ENCODE measurements around the gene DSP. TPM values are rescaled to one million over a fixed set of nuclear protein-coding genes. Genes with fewer than 3 reads are reported as not detected.

DSP gene
- total RNA-seq, 1 experiment from 2014 or later = 104 TPM

GRCh38 chr6:7542065-7542873 lies 798 bp downstream of the DSP start:
- no peaks in the 10 kb centered on the region for H3K36me3 ChIP-seq (ENCODE audit: control insufficient read depth in 1 of 2, insufficient read depth in 2 of 2, low read length in 2 of 2)
- no peaks in the 10 kb centered on the region for H3K27me3 ChIP-seq (ENCODE audit: insufficient read depth, low read length)
- H3K9me2 ChIP-seq (ENCODE audit: insufficient read depth) = no peaks in the 10 kb centered on the region
- peaks cover 21 to 42% of the 10 kb centered on the region in 2 experiments for H3K4me1 ChIP-seq (ENCODE audit: control insufficient read depth in 1 of 2, insufficient read depth in 2 of 2, low read length in 2 of 2)
- peak overlapping the region; percentile 97 for H3K9ac ChIP-seq (ENCODE audit: low read length)
- ATAC-seq (peak; percentile 21), DNase-seq (ENCODE audit: low read depth, low spot score) (no peak)
- ChIA-PET POLR2A (no interaction called here), RAD21 (ENCODE audit: low non-redundant PET in 1 of 2, low total read pairs in 2 of 2, uncharacterized antibody in 2 of 2, unreplicated experiment in 2 of 2) (no interaction called here), CTCF (no interaction called here)
- intact Hi-C loops (cut with micrococcal nuclease) = loop anchor here (5.0 kb wide), 2 partner anchors 75 to 115 kb away; no protein-coding TSS in a partner anchor
- no peak overlapping the region for H2AFZ ChIP-seq (ENCODE audit: low read depth, low read length, poor library complexity, severe bottlenecking)
- no peaks in the 10 kb centered on the region for H3K9me3 ChIP-seq (ENCODE audit: control insufficient read depth in 1 of 2, insufficient read depth in 1 of 2, low read depth in 1 of 2, low read length in 2 of 2)
- H4K20me1 ChIP-seq (ENCODE audit: insufficient read depth) = no peaks in the 10 kb centered on the region
- H3K4me2 ChIP-seq (ENCODE audit: low read length) = peak overlapping the region; percentile 86
- H3K27ac ChIP-seq (ENCODE audit: low read depth, low read length) = peak overlapping the region; percentile 93
- no TSS peak for BruUV-seq (replicated peaks)
- TF ChIP-seq ATF3 (IDR thresholded peaks at IDR 0.05) (no peak), EZH2 (IDR thresholded peaks at IDR 0.05) (no peak)
- peaks cover 56% of the 10 kb centered on the region for H3K79me2 ChIP-seq (ENCODE audit: insufficient read depth, low read length)
- peak overlapping the region; percentile 91 to 96 for H3K4me3 ChIP-seq (replicated peaks in 1 of 2; ENCODE audit: low read depth in 1 of 2, low read length in 2 of 2)

- POLR2A ChIA-PET = no interaction called here
- CTCF ChIA-PET = no interaction called here
- H3K27me3 ChIP-seq (ENCODE audit: insufficient read depth, low read length) = no peaks in the 10 kb centered on the region
- H3K4me3 ChIP-seq (replicated peaks in 1 of 2; ENCODE audit: low read depth in 1 of 2, low read length in 2 of 2) = peak overlapping the region; percentile 91 to 96
- RAD21 ChIA-PET (ENCODE audit: low non-redundant PET in 1 of 2, low total read pairs in 2 of 2, uncharacterized antibody in 2 of 2, unreplicated experiment in 2 of 2) = no interaction called here
- H3K9ac ChIP-seq (ENCODE audit: low read length) = peak overlapping the region; percentile 97
- H3K79me2 ChIP-seq (ENCODE audit: insufficient read depth, low read length) = peaks cover 63% of the 10 kb centered on the region
- DNase-seq (ENCODE audit: low read depth, low spot score) = peak; percentile 56
- H3K9me2 ChIP-seq (ENCODE audit: insufficient read depth) = no peaks in the 10 kb centered on the region
- peaks cover 29 to 50% of the 10 kb centered on the region in 2 experiments for H3K4me1 ChIP-seq (ENCODE audit: control insufficient read depth in 1 of 2, insufficient read depth in 2 of 2, low read length in 2 of 2)
- peak; percentile 43 for ATAC-seq
- no peak overlapping the region for H2AFZ ChIP-seq (ENCODE audit: low read depth, low read length, poor library complexity, severe bottlenecking)
- TF ChIP-seq POLR2AphosphoS5 (IDR thresholded peaks at IDR 0.05; ENCODE audit: low read depth, low read length) (peak; percentile 36; the same call in 1 of the 2 replicates), CEBPB (IDR thresholded peaks at IDR 0.05; ENCODE audit: low read depth) (no peak), ATF3 (IDR thresholded peaks at IDR 0.05) (no peak), SP1 (IDR thresholded peaks at IDR 0.05; ENCODE audit: low read depth) (0 out of 2 replicates have a peak, but pooled peaks have one; percentile 27), MAX (IDR thresholded peaks at IDR 0.05) (peak; percentile 83), EGR1 (IDR thresholded peaks at IDR 0.05; ENCODE audit: low read depth) (0 out of 2 replicates have a peak, but pooled peaks have one; percentile 23), TCF7L2 (IDR thresholded peaks at IDR 0.05; ENCODE audit: borderline replicate concordance, extremely low read depth, insufficient read depth, insufficient read length) (peak; percentile 72), SIN3A (IDR thresholded peaks at IDR 0.05; ENCODE audit: low read depth) (peak; percentile 61; the same call in 1 of the 2 replicates), RAD21 (IDR thresholded peaks at IDR 0.05; ENCODE audit: low read depth) (peak; percentile 23; the same call in 1 of the 2 replicates), JUND (IDR thresholded peaks at IDR 0.05) (no peak)
- H3K36me3 ChIP-seq (ENCODE audit: control insufficient read depth in 1 of 2, insufficient read depth in 2 of 2, low read length in 2 of 2) = no peaks in the 10 kb centered on the region
- intact Hi-C loops (cut with micrococcal nuclease) = loop anchor here (5.0 kb wide), 2 partner anchors 76 to 116 kb away; no protein-coding TSS in a partner anchor
- no peaks in the 10 kb centered on the region for H4K20me1 ChIP-seq (ENCODE audit: insufficient read depth)
- peak overlapping the region; percentile 93 for H3K27ac ChIP-seq (ENCODE audit: low read depth, low read length)
- H3K9me3 ChIP-seq (ENCODE audit: control insufficient read depth in 1 of 2, insufficient read depth in 1 of 2, low read depth in 1 of 2, low read length in 2 of 2) = no peaks in the 10 kb centered on the region
- H3K4me2 ChIP-seq (ENCODE audit: low read length) = peak overlapping the region; percentile 86
- no TSS peak for BruUV-seq (replicated peaks)
Observed at GRCh38 chr6:7542874-7543624, 1.6 kb downstream of the DSP start.

All from HCT116 (cell line).